Measurements from ENCODE around the gene SNX5.

GRCh38 chr20:18011951-18012645 is 43.5 kb upstream of the SNX5 start:
- TF ChIP-seq CTCF (IDR thresholded peaks at IDR 0.05) = no peak
- no peak for TF ChIP-seq ZFX (IDR thresholded peaks at IDR 0.05; ENCODE audit: borderline replicate concordance)
